K562 (cell line): ENCODE results near the gene MTA1. TPM values are rescaled to one million over a fixed set of nuclear protein-coding genes. Genes with fewer than 3 reads are reported as not detected.

Source experiments
- ATAC-seq: fragments of 200-7000 bp; cut with Tn5 transposase; 3 replicates; pipeline ENCODE4 v1.9.1; 2020; ENCODE audit warnings: moderate library complexity
- BruUV-seq: library from RNA; stranded (reverse); fragments of 400-500 nt; replicated peaks from 2 replicates; lab custom pipeline; 2021; lab: Mats Ljungman, UMichigan
- CTCF ChIA-PET: fragments of 300-600 bp; formaldehyde crosslinking; extraction: SDS; loops from one replicate; lab custom pipeline; 2021; ENCODE audit warnings: low intra/inter-chr PET ratio; lab: Yijun Ruan, JAX
- POLR2A ChIA-PET: fragments of 300-600, 350-650 bp; sonication (Branson Sonifier 250); formaldehyde crosslinking; extraction: SDS; loops from one replicate; lab custom pipeline; 2021; ENCODE audit warnings: antibody characterized with exemption, inconsistent platforms; lab: Yijun Ruan, JAX
- DNase-seq, 4 experiments: peaks; one replicate each; pipeline versions ENCODE4 v3.0.0 to v3.0.0-alpha.2; 2011 to 2018; ENCODE audit warnings: low spot score in 3 of 4, mixed read lengths in 3 of 4; ENCODE audit errors: extremely low read depth in 1 of 4
- FAIRE-seq: peaks from 2 replicates; lab custom pipeline; 2011; peaks lifted over from hg19 to GRCh38; lab: Jason Lieb, UNC
- H2AFZ ChIP-seq: 2 replicates; pipeline ENCODE4 v1.6.0; 2011; ENCODE audit warnings: low read depth, low read length, control low read depth, inconsistent platforms
- H3K27ac ChIP-seq: fragments of 200-600 bp; 3 replicates; pipeline ENCODE4 v1.8.0; 2011; ENCODE audit warnings: low read depth, mild to moderate bottlenecking, control low read depth, inconsistent platforms, low read length, moderate library complexity, mixed read lengths; ENCODE audit errors: extremely low read depth
- H3K27me3 ChIP-seq, 2 experiments: fragments of 300-600 bp in 1 of 2; 2 replicates in 1 of 2; 3 replicates in 1 of 2; pipeline versions ENCODE4 v1.6.0 to v1.8.0; 2011; ENCODE audit warnings: inconsistent platforms in 2 of 2, low read length in 2 of 2, mild to moderate bottlenecking in 1 of 2, mixed read lengths in 1 of 2, moderate library complexity in 1 of 2; ENCODE audit not compliant: control insufficient read depth in 2 of 2, insufficient read depth in 2 of 2
- H3K36me3 ChIP-seq: fragments of 300-600 bp; 3 replicates; pipeline ENCODE4 v1.8.0; 2011; ENCODE audit warnings: mild to moderate bottlenecking, low read length, inconsistent platforms; ENCODE audit not compliant: control insufficient read depth, insufficient read depth
- H3K4me1 ChIP-seq, 2 experiments: fragments of 200-600 bp in 1 of 2; replicated peaks in 1 of 2; 2 replicates in 1 of 2; 3 replicates in 1 of 2; pipeline versions ENCODE4 v1.5.1 to v1.8.0; 2011; ENCODE audit warnings: inconsistent platforms in 2 of 2, low read length in 2 of 2, mild to moderate bottlenecking in 1 of 2, mixed read lengths in 1 of 2, moderate library complexity in 1 of 2; ENCODE audit not compliant: control insufficient read depth in 2 of 2, insufficient read depth in 2 of 2
- H3K4me2 ChIP-seq: 2 replicates; pipeline ENCODE4 v1.6.1; 2011; ENCODE audit warnings: low read length, control low read depth, inconsistent platforms, mixed read lengths; ENCODE audit not compliant: insufficient read depth
- H3K4me3 ChIP-seq: fragments of 200-600 bp; sonication (generic), shearing (Covaris generic); 2 replicates; pipeline ENCODE4 v1.5.1; 2016; ENCODE audit warnings: control low read depth, inconsistent platforms
- H3K79me2 ChIP-seq: fragments of 200-600 bp; 3 replicates; pipeline ENCODE4 v1.8.0; 2011; ENCODE audit warnings: low read length, inconsistent platforms; ENCODE audit not compliant: control insufficient read depth, insufficient read depth
- H3K9ac ChIP-seq, 2 experiments: 2 replicates each; pipeline versions ENCODE4 v1.6.0 to v1.6.1; 2011; ENCODE audit warnings: low read depth in 2 of 2, low read length in 2 of 2, control low read depth in 1 of 2, inconsistent platforms in 1 of 2, mild to moderate bottlenecking in 1 of 2, mixed read lengths in 1 of 2; ENCODE audit not compliant: insufficient read depth in 1 of 2
- H3K9me1 ChIP-seq: one replicate; pipeline ENCODE4 v1.6.0; 2011; ENCODE audit warnings: inconsistent platforms, mild to moderate bottlenecking, low read length, moderate library complexity; ENCODE audit not compliant: control insufficient read depth, insufficient read depth
- H3K9me3 ChIP-seq: replicated peaks from 2 replicates; pipeline ENCODE4 v1.5.1; 2011; ENCODE audit warnings: low read depth, low read length, inconsistent platforms; ENCODE audit not compliant: control insufficient read depth, insufficient read depth
- H4K20me1 ChIP-seq: replicated peaks from 2 replicates; pipeline ENCODE4 v1.6.1; 2011; ENCODE audit warnings: low read length, inconsistent platforms, mixed read lengths; ENCODE audit not compliant: control insufficient read depth, insufficient read depth
- CHD1 ChIP-seq: fragments of 200-600 bp; sonication (generic); IDR thresholded peaks from one replicate; pipeline ENCODE4 v1.6.1; 2012; ENCODE audit warnings: mild to moderate bottlenecking, moderate library complexity, low read length, inconsistent platforms
- POLR2G ChIP-seq: fragments of 200-400 bp; formaldehyde crosslinking; IDR thresholded peaks from 2 replicates; pipeline ENCODE4 v1.6.1; 2017; ENCODE audit warnings: low read depth, mild to moderate bottlenecking, antibody characterized with exemption, low read length, moderate library complexity
- WGBS: fragments of 100-300 bp; shearing (Covaris generic); methylation state at CpG from one replicate; pipeline ENCODE4 v1.1.6; 2016; ENCODE audit warnings: low coverage, mixed read lengths; ENCODE audit not compliant: insufficient coverage; ENCODE audit errors: missing lambda C conversion rate; 5-methylcytosine and 5-hydroxymethylcytosine counted together
- in situ Hi-C: fragments of 300-500 bp; cut with MboI; formaldehyde crosslinking; loops from 4 replicates; pipeline ENCODE4 v1.15.0; 2018; ENCODE audit warnings: inconsistent platforms, mixed read lengths
- intact Hi-C: fragments of 100-400 bp; cut with micrococcal nuclease; formaldehyde crosslinking; loops from 2 replicates; pipeline ENCODE4 v1.14.2; 2022
- polyA plus RNA-seq, 8 experiments: library from polyadenylated mRNA; depleted of rRNA in 4 of 8; stranded (reverse) in 5 of 8; unstranded in 3 of 8; fragments of >200 nt; fragmentation: Nextera tagmentation in 2 of 8; fragmentation: Illumina TruSeq in 1 of 8; extraction: Ambion mirVana in 2 of 8; extraction: Trizol in 1 of 8; gene quantifications; 2 replicates each; pipeline versions ENCODE4 v1.2.1 to v1.2.3, GENCODE V29; 2011 to 2014; ENCODE audit warnings: inconsistent platforms in 1 of 8, missing spikeins in 1 of 8
- total RNA-seq, 7 experiments: library from RNA; depleted of rRNA in 6 of 7; stranded (reverse); fragments of >200 nt in 6 of 7; fragmentation: Illumina TruSeq in 2 of 7; extraction: Trizol in 2 of 7; gene quantifications; 2 replicates each; pipeline versions ENCODE4 v1.2.1 to v1.2.3, GENCODE V29; 2011 to 2021; ENCODE audit warnings: low replicate concordance in 1 of 7

Gene MTA1
- total and polyA plus RNA-seq, 9 of the 15 experiments (the other 6 are each of a cell fraction or from before 2014, with no cell fraction given) = 0.13 to 118 (median 32.3) TPM

- Histone ChIP-seq H4K20me1 (peaks cover 6% of the 10 kb centered on the region), H3K27ac (no peak overlapping the region), H3K4me2 (no peak overlapping the region; the same call in 1 of the 2 replicates), H2AFZ (no peak overlapping the region), H3K36me3 (peaks cover 2% of the 10 kb centered on the region; the same call in 1 of the 3 replicates), H3K4me3 (no peak overlapping the region), H3K9me1 (no peaks in the 10 kb centered on the region), H3K79me2 (peaks cover 5% of the 10 kb centered on the region; the same call in 2 of the 3 replicates), H3K9me3 (no peaks in the 10 kb centered on the region), H3K9ac (peak overlapping the region in 1 of 2 experiments; percentile 94; a peak in 3 of 4 replicates), H3K4me1 (peaks cover 6 to 86% of the 10 kb centered on the region in 2 experiments), H3K27me3 (no peaks in the 10 kb centered on the region)
- intact Hi-C loops (loop anchor here (5.0 kb wide), 1 partner anchor 42 kb away; no protein-coding TSS in a partner anchor), in situ Hi-C loops (loop anchor here (5.0 kb wide), 1 partner anchor 117 kb away; no protein-coding TSS in a partner anchor)
- DNase-seq = peak in 1 of 4 experiments; percentile 27
- TF ChIP-seq POLR2G = 0 out of 2 replicates have a peak, but pooled peaks have one; percentile 28
- no peak for TF ChIP-seq CHD1
- POLR2A ChIA-PET = interaction anchor here (1.9 kb wide), 1 partner anchor 8 kb away, joined by 12 read pairs; no protein-coding TSS in a partner anchor
- CTCF ChIA-PET = interaction anchor here (0.7 to 2.0 kb wide), 2 partner anchors 17 to 118 kb away, joined by 4 to 16 read pairs; no protein-coding TSS in a partner anchor
- ATAC-seq = no peak
- 64% methylated on average over 18 of the region's 20 CpGs for WGBS
- no peak for FAIRE-seq
- BruUV-seq = TSS peak; percentile 59
Observed at GRCh38 chr14:105488781-105489541, 69.3 kb downstream of the MTA1 start.
